Measurements from ENCODE around the gene PIGZ.
A peak's percentile ranks its signal among the peaks of the same experiment; 100 is the strongest.

The PIGZ gene

DNA sequence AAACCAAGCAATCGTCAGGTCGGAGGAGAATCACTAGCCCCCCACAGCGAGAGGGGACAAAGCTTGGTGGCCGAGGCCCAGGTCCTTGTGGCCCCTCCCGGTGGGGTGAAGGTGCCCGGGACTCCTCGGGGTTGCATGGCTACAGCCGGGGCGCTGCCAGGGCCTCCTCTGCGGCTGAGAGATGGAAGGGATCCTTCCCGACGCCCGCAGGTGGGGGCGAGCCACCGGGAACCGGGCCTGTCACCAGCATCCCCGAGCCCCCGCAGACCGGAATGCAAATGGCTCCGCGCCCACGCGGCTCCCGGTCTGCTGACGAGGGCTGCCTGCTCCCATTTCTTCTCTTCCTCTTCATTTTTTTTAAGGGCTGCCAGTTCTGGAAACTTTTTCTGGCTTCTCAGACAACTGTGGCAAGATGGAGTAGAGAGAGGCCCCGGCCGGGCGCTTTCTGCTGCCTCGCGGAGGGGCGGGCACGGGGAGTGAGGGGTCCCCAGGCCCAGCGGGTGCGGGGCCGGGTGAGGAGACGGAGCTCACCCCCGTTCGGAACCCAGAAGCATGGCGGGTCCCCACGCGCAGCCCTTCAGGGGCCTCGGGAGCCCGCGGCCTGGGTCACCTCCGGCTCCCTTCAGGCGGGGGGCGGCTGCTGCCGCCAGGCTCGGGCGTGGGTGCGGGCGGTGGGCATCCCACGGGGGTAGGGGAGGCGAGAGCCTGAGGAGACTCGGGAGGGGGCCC lies 33.5 kb upstream of the PIGZ start:
- peak; percentile 68 for DNase-seq (ENCODE audit: low spot score)

DNA sequence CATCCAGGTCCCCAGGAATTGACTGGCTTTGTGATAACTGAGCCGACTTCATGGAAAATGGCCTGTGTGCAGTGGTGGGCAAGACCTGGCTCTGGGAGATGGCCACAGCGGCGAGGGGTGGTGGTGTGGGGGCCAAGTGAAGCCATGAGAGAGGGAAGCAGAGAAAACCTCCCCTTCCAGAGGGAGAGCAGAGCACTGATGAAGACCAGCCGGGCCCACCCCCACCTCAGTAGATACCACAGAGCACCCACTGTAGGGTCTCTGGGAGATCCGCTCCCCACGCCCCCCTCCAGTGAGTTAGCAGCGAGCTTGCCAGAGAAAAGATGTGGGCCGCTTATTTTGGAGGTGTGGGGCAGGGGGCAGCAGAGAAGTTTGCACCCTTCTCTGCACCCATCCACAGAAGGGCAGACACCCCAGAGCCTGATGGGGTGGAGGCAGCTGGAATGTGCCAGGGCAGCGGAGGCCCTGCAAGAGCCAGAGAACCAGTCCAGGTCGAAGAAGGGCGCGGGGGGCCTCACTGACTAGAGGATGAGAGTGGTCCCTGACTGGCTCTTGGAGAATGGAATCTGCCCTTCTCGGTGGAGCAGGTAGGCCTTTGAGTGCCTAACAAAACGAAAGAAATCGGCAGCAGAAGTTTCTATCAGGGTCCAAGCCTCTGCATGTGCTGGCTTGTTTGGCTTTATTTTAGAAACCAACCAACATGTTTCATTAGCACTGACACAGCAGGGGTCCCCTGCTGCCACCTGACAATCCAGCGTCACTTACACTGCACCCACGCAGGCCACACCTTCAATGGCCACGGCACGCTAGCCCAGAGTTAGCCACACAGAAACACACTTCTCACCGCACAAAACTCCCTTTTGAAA lies 32.7 kb upstream of the PIGZ start:
- no peak for DNase-seq (ENCODE audit: low spot score)

GRCh38 chr3:197000211-197000610 lies 31.6 kb upstream of the PIGZ start:
- no peak for DNase-seq (ENCODE audit: low spot score)

GRCh38 chr3:196998966-196999760 lies 30.5 kb upstream of the PIGZ start:
- DNase-seq (ENCODE audit: low spot score): no peak

DNA sequence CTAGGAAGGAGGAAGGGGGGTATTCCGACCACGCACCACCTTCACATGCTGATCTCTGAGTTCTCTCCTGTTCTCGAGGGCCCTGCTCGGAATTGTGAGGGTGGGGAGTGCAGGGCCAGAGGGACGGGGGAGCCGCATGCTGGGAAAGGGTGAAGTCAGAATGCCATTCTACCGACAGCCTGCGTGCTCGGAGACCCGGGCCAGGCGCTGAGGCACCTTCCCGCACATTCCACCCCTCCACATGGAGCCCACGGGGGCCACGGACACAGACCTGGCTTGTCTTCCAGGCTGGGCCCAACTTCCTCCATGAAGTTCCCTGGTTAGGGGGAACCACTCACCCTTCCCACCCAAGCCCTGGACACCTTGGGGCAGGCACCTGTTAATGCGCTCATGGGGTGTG lies 28.7 kb upstream of the PIGZ start:
- no peak for DNase-seq (ENCODE audit: low spot score)

GRCh38 chr3:196996454-196997265 lies 28.0 kb upstream of the PIGZ start:
- no peak for DNase-seq (ENCODE audit: low spot score)

GRCh38 chr3:196995646-196996355 lies 27.2 kb upstream of the PIGZ start:
- no peak for DNase-seq (ENCODE audit: low spot score)

DNA sequence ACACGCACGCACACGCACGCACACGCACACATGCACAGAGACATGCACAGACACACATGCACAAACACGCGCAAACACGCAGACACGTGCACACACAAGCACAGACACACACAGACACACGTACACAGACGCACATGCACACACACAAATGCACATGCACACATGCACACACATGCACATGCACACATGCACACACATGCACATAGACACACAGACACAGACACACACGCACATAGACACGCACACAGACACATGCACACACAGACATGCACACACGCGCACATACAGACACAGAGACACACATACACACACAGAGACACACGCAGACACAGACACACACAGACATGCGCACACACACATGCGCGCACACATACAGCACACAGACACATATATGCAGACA lies 26.4 kb upstream of the PIGZ start:
- DNase-seq (ENCODE audit: low spot score): no peak

- no peak for DNase-seq (ENCODE audit: low spot score)
Observed at GRCh38 chr3:196994056-196994455, 25.4 kb upstream of the PIGZ start.

DNA sequence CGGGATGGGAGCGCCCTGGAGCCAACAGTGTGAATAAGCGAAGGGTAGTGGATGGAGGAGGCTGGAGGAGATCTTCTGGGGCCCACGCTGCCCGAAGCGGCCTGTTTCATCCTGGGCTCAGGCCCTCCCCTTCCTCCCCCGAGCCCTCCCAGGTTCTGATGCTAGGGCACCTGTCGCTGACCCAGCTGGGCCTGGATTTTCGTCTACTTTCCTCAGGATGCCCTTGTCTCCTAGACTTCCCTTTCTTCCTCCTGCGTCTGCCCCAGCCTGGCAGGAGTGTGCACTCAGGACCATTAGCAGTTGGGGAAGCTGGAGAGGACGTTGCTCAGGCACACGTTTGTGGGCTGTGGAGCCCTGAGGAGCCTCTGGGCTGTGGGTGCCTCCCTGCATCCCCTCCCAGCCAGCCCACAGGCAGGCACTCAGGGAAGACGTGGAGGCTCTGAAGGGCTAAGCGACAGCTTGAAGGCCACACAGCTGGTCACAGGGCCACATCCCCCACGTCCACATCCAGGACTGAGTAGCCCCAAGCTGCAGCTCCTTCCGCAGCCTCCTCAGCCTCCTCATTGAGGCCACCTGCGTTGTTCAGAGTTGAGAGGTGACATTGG lies 23.9 kb upstream of the PIGZ start:
- DNase-seq (ENCODE audit: low spot score): no peak

DNA sequence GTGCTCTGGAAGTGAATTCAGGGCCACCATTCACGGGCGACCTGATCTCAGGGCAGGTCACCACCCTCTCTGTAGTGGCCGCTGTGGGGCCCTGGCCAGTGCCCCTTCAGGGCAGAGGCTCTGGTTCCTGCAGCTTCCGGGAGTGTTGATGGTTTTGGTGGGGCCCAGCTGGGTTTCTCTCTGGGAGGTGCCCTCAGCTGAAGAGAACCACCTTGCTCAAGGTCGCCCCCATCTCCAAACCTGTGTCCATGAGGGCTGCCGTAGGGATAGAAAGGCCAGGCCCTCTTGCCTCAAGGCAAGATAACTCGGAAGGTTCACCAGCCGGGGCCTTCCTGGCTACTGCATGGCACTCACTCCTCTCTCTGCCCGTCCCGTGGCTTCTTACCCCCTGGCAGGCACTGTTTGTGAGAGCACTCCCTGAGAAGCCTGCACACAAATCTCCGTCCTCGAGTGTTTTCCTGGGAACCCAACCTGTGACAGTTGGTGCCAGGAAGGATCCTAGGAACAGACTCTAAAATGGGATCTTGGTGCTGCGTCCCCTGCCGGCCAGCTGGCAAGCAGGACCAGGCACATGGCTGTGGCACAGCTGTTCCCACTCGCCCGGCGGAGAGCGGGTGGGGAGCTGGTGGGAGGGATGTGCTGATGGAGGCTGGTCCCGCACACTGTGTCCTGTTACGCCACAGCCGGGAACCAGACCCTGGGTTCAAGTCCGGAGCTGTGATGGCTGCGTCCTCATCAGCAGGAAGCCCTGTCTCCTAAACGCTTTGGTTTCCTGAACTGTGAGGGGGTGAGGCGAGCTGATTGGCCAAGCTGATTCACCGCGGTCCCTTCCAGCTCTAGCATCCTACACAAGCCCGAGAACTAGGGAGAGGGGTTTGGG lies 23.2 kb upstream of the PIGZ start:
- DNase-seq (ENCODE audit: low spot score): no peak

DNA sequence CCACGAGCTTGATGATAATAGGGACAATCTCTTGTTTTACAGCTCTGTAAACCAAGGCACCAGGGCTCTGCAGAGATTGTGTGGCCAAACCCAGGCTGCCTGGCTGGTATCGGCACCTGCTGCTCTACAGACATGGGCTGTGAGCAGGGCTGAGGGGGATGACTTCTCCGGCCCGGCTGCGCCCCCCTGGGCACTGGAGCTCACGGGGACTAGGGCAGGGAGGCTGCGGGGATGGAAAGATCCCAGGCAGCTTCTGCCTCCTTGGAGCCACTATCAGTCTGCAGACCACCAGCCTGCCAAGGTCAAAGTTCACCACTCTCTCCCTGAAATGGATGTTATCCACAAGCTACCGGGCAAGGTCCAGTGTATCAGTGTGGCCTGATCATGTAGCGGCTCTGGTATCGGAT lies 22.0 kb upstream of the PIGZ start:
- DNase-seq (ENCODE audit: low spot score): no peak

DNA sequence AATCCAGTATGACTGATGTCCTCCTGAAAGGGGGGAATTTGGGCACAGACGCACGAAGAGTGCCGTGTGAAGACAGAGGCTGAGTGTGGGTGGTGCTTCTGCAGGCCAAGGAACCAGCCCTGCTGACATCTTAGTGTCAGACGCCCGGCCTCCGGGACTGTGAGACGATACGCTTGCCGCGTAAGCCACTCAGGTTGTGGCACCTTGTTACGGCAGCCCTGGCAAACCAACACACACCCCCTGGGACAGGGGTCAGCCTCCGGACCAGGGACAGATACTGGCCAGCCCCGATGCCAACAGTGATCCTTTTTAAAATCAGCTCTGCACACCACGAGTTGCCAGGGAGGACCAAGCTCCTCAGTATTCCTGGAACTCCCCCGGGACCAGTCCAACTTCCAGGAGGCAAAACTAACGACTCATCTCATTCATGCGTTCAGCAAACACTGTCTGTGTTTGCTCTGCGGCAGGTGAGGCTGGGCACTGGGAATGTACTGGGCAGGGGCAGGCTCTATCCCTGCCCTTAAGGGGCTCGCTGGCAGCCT lies 21.2 kb upstream of the PIGZ start:
- no peak for DNase-seq (ENCODE audit: low spot score)

DNA sequence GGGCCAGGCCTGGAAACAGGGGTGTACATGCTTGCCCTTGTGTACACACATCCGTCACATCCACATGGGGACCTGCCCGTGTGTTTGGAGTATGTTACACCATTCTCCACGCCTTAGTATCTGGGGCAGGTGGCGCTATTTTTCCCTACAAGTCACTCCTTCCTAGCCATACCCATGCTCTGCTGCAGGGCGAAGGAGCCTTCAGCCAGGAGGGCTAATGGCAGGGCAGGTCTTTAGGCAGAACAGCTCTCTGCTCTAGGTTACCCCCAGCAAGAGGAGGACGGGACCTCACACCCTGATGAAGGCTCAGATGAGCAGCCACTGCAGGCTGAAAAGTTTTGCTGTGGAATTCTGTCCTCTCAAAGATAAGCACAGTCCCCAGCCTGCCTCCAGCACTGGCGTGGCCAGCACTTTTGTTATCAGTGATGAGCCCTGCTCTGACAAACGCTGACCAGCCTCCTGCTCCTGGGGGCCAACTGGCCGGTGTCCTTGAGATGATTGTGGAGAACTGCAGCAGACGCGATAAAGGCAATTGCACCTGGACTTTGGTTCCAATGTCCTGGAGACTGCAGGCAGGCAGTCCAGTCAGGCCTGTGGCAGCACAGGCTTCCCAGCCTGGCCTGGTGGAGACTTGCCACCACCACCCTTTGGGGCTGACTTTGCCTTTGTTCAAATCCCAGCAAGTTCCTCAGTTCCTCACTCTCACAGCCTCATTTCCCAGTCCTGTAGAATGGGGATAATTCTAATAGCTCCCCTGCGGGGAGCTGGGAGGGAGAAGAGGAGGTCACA lies 19.8 kb upstream of the PIGZ start:
- DNase-seq (ENCODE audit: low spot score): no peak

DNA sequence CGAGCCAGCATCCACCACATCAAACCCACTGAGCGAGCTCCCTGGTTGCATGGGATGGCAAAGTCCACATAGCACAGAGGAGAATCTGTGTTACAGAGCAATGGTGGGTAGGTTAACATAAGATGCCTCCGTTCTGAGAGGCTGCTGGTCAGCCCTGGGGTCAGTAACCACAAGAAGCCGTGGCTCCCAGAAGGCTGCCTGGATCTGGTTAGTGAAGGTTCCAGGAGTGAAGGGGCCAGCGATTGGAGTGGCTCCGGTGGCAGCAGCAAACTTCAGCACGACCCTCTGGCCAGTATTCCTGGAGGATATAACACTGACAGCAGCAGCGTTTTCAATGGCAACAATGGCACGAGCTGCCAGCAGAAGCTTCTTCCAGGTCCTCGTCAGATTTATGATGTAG lies 18.4 kb upstream of the PIGZ start:
- DNase-seq (ENCODE audit: low spot score): no peak

DNA sequence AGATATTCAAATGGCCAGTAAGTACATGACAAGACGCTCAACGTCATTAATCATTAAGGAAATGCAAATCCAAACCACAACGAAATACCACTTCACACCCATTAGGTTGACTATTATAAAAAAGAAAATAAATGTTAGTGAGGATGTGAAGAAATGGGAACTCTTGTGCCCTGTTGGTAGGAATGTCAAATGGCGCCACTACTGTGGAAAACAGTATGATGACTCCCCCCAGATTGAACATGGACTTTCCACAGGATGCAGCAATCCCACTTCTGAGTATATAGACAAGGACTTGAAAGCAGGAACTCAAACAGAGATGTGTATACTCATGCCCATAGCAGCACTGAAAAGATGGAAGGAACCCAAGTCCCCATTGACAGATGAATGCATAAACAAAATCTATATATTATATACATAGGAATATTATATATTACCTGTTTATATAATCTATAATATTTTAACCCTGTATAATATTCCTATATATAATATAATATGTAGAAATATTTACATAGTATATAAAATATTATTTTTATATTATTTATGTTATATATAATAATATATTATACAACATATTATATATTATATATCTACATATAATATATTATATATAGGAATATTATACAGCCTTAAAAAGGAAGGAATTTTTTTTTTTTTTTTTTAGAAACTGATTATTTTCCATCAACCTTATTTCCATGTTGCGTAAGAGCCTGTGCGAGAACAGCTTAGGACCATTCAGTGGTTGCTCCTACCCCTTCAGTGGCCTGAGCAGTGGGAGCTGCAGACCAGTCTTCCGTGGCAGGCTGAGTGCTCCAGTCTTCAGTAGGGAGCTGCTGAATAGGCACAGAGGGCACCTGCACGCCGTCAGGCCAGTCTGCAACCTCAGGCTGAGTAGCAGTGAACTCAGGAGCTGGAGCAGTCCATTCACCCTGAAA lies 17.6 kb upstream of the PIGZ start:
- no peak for DNase-seq (ENCODE audit: low spot score)

- DNase-seq (ENCODE audit: low spot score): no peak
Observed at GRCh38 chr3:196985298-196985697, 16.7 kb upstream of the PIGZ start.

Data from AG08396 (cell line).